Suprapubic skin (tissue), 4 donors: Measurements from ENCODE around the gene ATP8B1. TPM values are rescaled to one million over a fixed set of nuclear protein-coding genes. Genes with fewer than 3 reads are reported as not detected.
A peak's percentile ranks its signal among the peaks of the same experiment; 100 is the strongest.

ENCODE experiments used
- DNase-seq, 2 donors: peaks; one replicate each; pipeline ENCODE4 v3.0.0-alpha.2; 2019; ENCODE audit warnings: low spot score in 2 of 2
- H3K27ac ChIP-seq: fragments of 200-600 bp; sonication (generic); one replicate; pipeline ENCODE4 v1.5.1; 2019
- H3K27me3 ChIP-seq: fragments of 200-600 bp; sonication (generic); one replicate; pipeline ENCODE4 v1.5.1; 2019
- H3K36me3 ChIP-seq: fragments of 200-600 bp; sonication (generic); one replicate; pipeline ENCODE4 v1.5.1; 2019
- H3K4me1 ChIP-seq: fragments of 200-600 bp; sonication (generic); one replicate; pipeline ENCODE4 v1.5.1; 2019
- H3K4me3 ChIP-seq: fragments of 200-600 bp; sonication (generic); one replicate; pipeline ENCODE4 v1.5.1; 2019; ENCODE audit warnings: mild to moderate bottlenecking
- H3K9me3 ChIP-seq: fragments of 200-600 bp; sonication (generic); one replicate; pipeline ENCODE4 v1.5.1; 2019
- CTCF ChIP-seq, 2 donors: fragments of 200-600 bp in 1 of 2; fragments of 450-650 bp in 1 of 2; sonication (generic) in 1 of 2; IDR thresholded peaks; one replicate each; pipeline ENCODE4 v1.5.1; 2016 to 2019; ENCODE audit warnings: antibody characterized with exemption in 2 of 2, mild to moderate bottlenecking in 1 of 2, moderate library complexity in 1 of 2
- EP300 ChIP-seq: sonication (generic); formaldehyde crosslinking; IDR thresholded peaks from one replicate; pipeline ENCODE4 v1.6.1; 2017; ENCODE audit warnings: antibody characterized with exemption
- POLR2A ChIP-seq, 2 donors: fragments of 450-650 bp; IDR thresholded peaks; one replicate each; pipeline ENCODE4 v1.6.1; 2017; ENCODE audit warnings: antibody characterized with exemption in 2 of 2, mild to moderate bottlenecking in 2 of 2, moderate library complexity in 2 of 2
- POLR2AphosphoS5 ChIP-seq, 3 donors: sonication (generic); formaldehyde crosslinking; IDR thresholded peaks; one replicate each; pipeline ENCODE4 v1.6.1; 2017; ENCODE audit warnings: antibody characterized with exemption in 3 of 3
- WGBS: methylation state at CpG from one replicate; pipeline ENCODE4 v1.1.5; 2018; 5-methylcytosine and 5-hydroxymethylcytosine counted together
- total RNA-seq, 4 donors: library from RNA; depleted of rRNA; stranded (reverse); fragments of >200 nt; gene quantifications; one replicate each; pipeline ENCODE4 v1.1.0, GENCODE V29; 2016

Gene ATP8B1
- total RNA-seq, 4 donors from 2014 or later = 21.5 to 59.1 (median 26.0) TPM

DNA sequence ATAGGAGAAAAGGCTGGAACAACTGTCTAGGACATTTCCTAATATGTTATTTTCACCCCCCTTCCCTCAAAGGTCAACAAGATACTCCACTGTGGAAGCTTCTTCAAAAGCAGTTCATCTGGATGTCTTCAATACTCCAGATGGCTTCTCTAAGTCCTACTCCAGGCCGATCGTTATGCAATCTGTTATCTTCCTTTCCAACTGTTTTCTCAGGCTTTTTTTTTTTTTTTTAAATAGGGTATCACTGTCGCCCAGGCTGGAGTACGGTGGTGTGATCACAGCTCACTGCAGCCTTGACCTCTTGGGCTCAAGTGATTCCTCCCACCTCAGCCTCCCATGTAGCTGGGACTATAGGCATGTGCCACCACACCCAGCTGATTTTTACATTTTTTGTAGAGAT lies 26.3 kb downstream of the ATP8B1 start:
- DNase-seq = no peak
- peak overlapping the region; percentile 68 for H3K27ac ChIP-seq
- no peaks in the 10 kb centered on the region for H3K9me3 ChIP-seq
- H3K4me3 ChIP-seq = no peak overlapping the region
- H3K27me3 ChIP-seq = no peaks in the 10 kb centered on the region
- 31% methylated on average over 4 of the region's 4 CpGs for WGBS
- TF ChIP-seq POLR2A (IDR thresholded peaks at IDR 0.05) = no peak
- peak in 1 of 3 donors; percentile 29 for TF ChIP-seq POLR2AphosphoS5 (IDR thresholded peaks at IDR 0.05)
- H3K36me3 ChIP-seq = no peaks in the 10 kb centered on the region
- peaks cover 54% of the 10 kb centered on the region for H3K4me1 ChIP-seq

GRCh38 chr18:57776354-57776753 lies 26.8 kb downstream of the ATP8B1 start:
- peak overlapping the region; percentile 68 for H3K27ac ChIP-seq
- peaks cover 56% of the 10 kb centered on the region for H3K4me1 ChIP-seq
- TF ChIP-seq CTCF (IDR thresholded peaks at IDR 0.05) (no peak), EP300 (no peak), POLR2AphosphoS5 (IDR thresholded peaks at IDR 0.05) (no peak), POLR2A (IDR thresholded peaks at IDR 0.05) (no peak)
- no peak for DNase-seq
- WGBS = 43% methylated on average over 3 of the region's 3 CpGs
- no peaks in the 10 kb centered on the region for H3K27me3 ChIP-seq
- H3K4me3 ChIP-seq = no peak overlapping the region
- H3K36me3 ChIP-seq = no peaks in the 10 kb centered on the region
- no peaks in the 10 kb centered on the region for H3K9me3 ChIP-seq

DNA sequence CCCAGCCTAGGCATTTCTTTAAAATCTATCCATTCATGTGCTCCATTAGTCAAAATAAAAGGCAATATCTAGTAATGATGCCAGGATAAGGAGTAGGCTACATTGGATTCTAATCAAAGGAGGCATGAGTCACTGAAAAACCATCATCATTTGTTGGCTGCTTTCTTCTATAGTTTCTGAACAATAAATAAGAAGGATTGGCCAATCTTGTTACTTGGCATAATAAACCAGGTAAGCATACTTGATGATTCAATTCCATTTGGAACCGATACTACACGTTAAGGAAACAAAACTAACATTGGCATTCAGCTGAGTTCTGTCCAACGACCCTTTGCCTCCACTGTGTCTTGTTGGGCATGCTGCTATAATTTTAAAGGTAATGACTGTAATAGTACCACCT lies 27.2 kb downstream of the ATP8B1 start:
- H3K36me3 ChIP-seq = no peaks in the 10 kb centered on the region
- 45% methylated on average over 3 of the region's 3 CpGs for WGBS
- no peak for DNase-seq
- H3K9me3 ChIP-seq = no peaks in the 10 kb centered on the region
- peaks cover 58% of the 10 kb centered on the region for H3K4me1 ChIP-seq
- H3K27me3 ChIP-seq = no peaks in the 10 kb centered on the region
- peak overlapping the region; percentile 68 for H3K27ac ChIP-seq
- no peak for TF ChIP-seq EP300
- H3K4me3 ChIP-seq = no peak overlapping the region

- H3K27ac ChIP-seq = peak overlapping the region; percentile 74
- WGBS = 75% methylated on average over 9 of the region's 9 CpGs
- no peaks in the 10 kb centered on the region for H3K27me3 ChIP-seq
- DNase-seq = no peak
- H3K4me3 ChIP-seq = no peak overlapping the region
- TF ChIP-seq CTCF (IDR thresholded peaks at IDR 0.05) (no peak), POLR2A (IDR thresholded peaks at IDR 0.05) (no peak), POLR2AphosphoS5 (IDR thresholded peaks at IDR 0.05) (no peak), EP300 (no peak)
- peaks cover 64% of the 10 kb centered on the region for H3K4me1 ChIP-seq
- H3K36me3 ChIP-seq = no peaks in the 10 kb centered on the region
- H3K9me3 ChIP-seq = no peaks in the 10 kb centered on the region
Observed at GRCh38 chr18:57772387-57772799, 30.7 kb downstream of the ATP8B1 start.

- Histone ChIP-seq H3K9me3 (no peaks in the 10 kb centered on the region), H3K27me3 (no peaks in the 10 kb centered on the region), H3K4me1 (peaks cover 58% of the 10 kb centered on the region), H3K36me3 (no peaks in the 10 kb centered on the region), H3K4me3 (no peak overlapping the region), H3K27ac (peak overlapping the region; percentile 74)
- 50% methylated on average over 3 of the region's 3 CpGs for WGBS
- no peak for DNase-seq
- no peak for TF ChIP-seq POLR2A (IDR thresholded peaks at IDR 0.05)
Observed at GRCh38 chr18:57771626-57772025, 31.5 kb downstream of the ATP8B1 start.

DNA sequence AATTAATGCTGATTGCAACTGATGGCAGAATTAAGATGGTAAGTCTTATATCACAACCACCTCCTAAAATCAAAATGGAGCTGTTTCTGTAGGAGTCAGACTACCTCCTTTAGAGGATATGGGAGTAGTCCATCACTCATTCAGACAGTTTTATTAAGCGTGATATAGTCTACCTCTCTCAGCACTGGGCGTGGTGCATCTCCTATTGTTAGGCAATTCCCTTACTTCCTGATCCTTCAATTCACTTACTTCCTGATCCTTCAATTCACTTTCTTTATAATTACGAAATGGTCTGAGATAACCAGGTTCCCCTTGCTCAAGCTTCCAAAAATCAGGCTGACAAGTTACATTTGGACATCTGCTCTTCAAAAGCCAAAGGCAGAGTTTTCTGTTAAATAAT lies 31.9 kb downstream of the ATP8B1 start:
- TF ChIP-seq POLR2A (IDR thresholded peaks at IDR 0.05) (no peak), CTCF (IDR thresholded peaks at IDR 0.05) (no peak), POLR2AphosphoS5 (IDR thresholded peaks at IDR 0.05) (no peak), EP300 (no peak)
- Histone ChIP-seq H3K4me1 (peaks cover 55% of the 10 kb centered on the region), H3K9me3 (no peaks in the 10 kb centered on the region), H3K36me3 (no peaks in the 10 kb centered on the region), H3K4me3 (no peak overlapping the region), H3K27me3 (no peaks in the 10 kb centered on the region), H3K27ac (peak overlapping the region; percentile 74)
- WGBS = 42% methylated on average over 3 of the region's 3 CpGs
- no peak for DNase-seq
